ENCODE results near the gene GGT6. TPM values are rescaled to one million over a fixed set of nuclear protein-coding genes. Genes with fewer than 3 reads are reported as not detected.

Gene GGT6
- total RNA-seq, 4 donors from 2014 or later, result 0.21 to 4.4 (median 0.29) TPM; not detected in 1

DNA sequence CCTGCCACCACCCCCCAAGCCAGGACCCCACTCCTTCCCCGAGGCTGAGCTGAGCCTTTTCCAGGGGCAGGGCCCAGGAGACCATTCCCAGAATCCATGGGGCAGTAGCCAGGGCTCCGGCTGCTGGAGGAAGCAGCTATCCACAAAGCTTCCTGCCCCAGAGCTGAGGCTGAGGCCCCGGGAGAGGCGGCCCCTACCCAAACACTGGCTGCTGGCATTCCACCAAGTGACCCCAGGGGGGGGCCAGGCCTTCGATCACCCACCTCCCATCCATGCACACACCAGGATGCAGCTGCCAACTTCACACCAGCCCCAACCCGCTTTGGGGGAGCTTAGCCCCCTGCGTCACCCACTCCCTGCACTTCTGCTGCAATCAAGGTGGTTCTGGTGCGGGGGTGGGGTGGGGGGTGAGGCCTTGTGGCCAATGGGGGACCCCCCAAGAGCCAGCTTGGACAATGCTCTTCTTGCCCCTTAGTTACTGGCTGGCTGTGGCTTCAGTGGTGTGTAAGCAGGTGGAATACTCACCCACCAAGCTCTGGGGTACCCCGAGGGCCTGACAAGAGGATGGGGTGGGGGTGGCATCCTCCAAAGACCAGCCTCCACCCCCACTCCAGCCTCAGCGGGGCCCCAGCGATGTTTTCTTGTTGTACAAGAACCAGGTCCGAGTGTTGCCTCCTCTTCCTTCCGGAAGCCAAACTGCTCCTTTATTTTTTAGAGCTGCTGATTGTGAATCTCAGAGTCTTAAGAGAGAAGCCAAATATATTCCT lies 22.0 kb downstream of the GGT6 start:
- no peak for DNase-seq
- no peaks in the 10 kb centered on the region for H3K9me3 ChIP-seq
- TF ChIP-seq POLR2A (IDR thresholded peaks at IDR 0.05), result no peak
- TF ChIP-seq, protein P1, sequence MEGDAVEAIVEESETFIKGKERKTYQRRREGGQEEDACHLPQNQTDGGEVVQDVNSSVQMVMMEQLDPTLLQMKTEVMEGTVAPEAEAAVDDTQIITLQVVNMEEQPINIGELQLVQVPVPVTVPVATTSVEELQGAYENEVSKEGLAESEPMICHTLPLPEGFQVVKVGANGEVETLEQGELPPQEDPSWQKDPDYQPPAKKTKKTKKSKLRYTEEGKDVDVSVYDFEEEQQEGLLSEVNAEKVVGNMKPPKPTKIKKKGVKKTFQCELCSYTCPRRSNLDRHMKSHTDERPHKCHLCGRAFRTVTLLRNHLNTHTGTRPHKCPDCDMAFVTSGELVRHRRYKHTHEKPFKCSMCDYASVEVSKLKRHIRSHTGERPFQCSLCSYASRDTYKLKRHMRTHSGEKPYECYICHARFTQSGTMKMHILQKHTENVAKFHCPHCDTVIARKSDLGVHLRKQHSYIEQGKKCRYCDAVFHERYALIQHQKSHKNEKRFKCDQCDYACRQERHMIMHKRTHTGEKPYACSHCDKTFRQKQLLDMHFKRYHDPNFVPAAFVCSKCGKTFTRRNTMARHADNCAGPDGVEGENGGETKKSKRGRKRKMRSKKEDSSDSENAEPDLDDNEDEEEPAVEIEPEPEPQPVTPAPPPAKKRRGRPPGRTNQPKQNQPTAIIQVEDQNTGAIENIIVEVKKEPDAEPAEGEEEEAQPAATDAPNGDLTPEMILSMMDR (IDR thresholded peaks at IDR 0.05), result no peak
- peaks cover 0 to 13% of the 10 kb centered on the region in 2 donors for H3K4me1 ChIP-seq
- peak overlapping the region; percentile 39 to 52 for H3K27ac ChIP-seq
- intact Hi-C loops (cut with DNase I; ENCODE audit: low total_unique reads), result no loop called here
- no peaks in the 10 kb centered on the region for H3K36me3 ChIP-seq
- no peak overlapping the region for H3K4me3 ChIP-seq
- no peaks in the 10 kb centered on the region for H3K27me3 ChIP-seq

DNA sequence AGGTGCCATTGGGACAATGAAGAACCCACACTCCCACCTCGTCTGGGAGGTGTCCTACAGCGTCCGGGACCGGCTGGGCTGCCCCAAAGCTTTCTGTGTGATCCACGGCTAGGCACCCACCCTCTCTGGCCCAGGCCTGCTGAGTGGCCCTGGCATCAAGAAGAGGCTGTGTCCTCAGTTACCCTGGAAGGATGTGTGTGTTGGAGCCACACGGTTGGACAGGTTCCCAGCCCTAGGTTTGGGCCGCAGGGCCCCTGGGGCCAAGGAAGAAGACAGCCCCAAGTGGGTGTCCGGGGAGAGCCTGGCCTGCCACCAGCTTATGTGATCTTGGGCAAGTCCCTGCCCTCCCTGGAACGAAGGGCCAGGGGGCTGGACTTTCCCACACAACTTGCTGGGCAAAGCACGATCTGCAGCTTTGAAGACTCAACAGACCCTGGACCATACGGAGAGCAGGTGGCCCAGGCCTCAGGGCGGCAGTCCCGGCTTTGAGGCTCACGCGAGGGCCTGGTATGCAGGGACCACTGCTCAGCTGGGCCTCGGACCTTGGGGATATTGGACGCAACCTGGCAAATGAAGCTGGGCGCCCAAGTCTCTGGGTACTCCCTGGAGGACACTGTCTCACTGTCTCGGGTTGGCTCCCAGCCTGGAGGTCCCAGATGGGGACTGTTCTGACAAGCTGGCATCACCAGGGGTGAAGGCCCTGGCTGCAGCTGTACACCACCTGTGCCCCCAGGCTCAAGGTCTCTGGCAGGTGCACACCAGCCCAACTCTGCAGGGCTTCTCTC lies 22.7 kb downstream of the GGT6 start:
- Histone ChIP-seq H3K4me3 (no peak overlapping the region), H3K27ac (peak overlapping the region; percentile 39 to 52), H3K9me3 (no peaks in the 10 kb centered on the region), H3K4me1 (peaks cover 0 to 13% of the 10 kb centered on the region in 2 donors), H3K27me3 (no peaks in the 10 kb centered on the region), H3K36me3 (no peaks in the 10 kb centered on the region)
- TF ChIP-seq POLR2A (IDR thresholded peaks at IDR 0.05), result no peak
- TF ChIP-seq, protein P1 (IDR thresholded peaks at IDR 0.05), result no peak
- intact Hi-C loops (cut with DNase I; ENCODE audit: low total_unique reads), result no loop called here
- DNase-seq, result no peak

DNA sequence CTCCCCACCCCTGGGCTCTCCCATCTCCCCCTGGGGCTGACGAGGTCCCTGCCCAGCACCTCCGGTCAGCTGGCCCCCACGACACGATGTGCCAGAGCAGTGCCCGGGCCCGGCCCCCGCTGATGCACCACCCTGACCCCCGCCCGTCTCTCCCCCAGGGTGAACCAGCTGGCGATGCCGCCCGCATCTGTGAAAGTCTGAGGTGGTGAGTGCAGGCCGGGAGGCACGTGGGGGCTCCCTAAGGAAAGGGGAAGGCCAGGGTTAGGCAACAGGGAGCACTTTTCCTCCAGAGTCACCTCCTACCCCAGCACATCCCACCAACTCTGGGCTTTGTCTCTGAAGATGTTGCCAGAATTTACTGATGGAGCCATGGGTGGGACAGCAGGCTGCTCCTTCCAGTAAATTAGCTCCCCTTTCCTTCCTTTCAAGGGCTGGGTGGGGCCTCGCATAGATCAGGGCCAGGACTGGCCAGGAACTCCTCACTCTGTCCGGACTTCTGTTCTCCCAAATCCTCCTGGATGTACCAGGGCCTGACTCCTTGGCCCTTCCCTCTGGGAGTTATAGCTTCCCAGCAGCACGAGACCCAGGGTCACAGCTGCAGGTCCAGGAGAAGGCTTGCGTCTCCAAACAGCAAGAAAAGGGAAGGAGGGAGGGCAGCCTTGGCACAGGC lies 23.5 kb downstream of the GGT6 start:
- intact Hi-C loops (cut with DNase I; ENCODE audit: low total_unique reads), result no loop called here
- peak; percentile 52 to 61 for DNase-seq

DNA sequence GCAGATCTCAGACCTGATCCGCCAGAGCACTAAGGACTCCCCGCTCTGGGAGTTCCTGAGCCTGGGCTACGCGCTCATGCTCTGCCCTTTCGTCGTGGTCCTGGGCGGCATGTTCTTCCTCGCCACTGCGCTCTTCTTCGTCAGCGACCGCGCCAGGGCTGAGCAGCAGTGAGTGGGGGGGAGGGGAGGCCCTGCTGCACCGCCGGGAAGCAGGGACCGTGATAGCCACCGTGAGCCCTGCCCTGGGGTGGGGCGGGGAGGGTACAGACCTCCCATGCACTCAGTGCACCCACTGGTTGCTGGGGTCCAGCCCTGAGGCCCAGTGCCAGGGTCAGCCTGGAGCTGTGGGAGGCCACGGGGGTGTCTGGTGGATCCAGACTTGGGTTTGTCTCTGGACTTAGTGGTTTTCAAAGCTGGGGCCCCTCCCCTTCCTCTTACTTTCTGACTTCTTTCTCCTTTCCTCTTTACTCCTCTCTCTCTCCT lies 24.1 kb downstream of the GGT6 start:
- Histone ChIP-seq H3K4me3 (peak overlapping the region in 1 of 2 donors; percentile 16), H3K9me3 (no peaks in the 10 kb centered on the region), H3K27ac (peak overlapping the region; percentile 39 to 52), H3K4me1 (peaks cover 0 to 13% of the 10 kb centered on the region in 2 donors), H3K36me3 (no peaks in the 10 kb centered on the region), H3K27me3 (no peaks in the 10 kb centered on the region)
- peak in 1 of 2 donors; percentile 39 for DNase-seq
- TF ChIP-seq POLR2A (IDR thresholded peaks at IDR 0.05), result no peak
- TF ChIP-seq, protein P1 (IDR thresholded peaks at IDR 0.05), result no peak
- intact Hi-C loops (cut with DNase I; ENCODE audit: low total_unique reads), result no loop called here

More for the DNA sequence above, 23.5 kb downstream of the GGT6 start:
- Histone ChIP-seq H3K4me1 (peaks cover 0 to 13% of the 10 kb centered on the region in 2 donors), H3K36me3 (no peaks in the 10 kb centered on the region), H3K4me3 (no peak overlapping the region), H3K9me3 (no peaks in the 10 kb centered on the region), H3K27me3 (no peaks in the 10 kb centered on the region), H3K27ac (peak overlapping the region; percentile 39 to 52)
- no peak for TF ChIP-seq POLR2A (IDR thresholded peaks at IDR 0.05)
- TF ChIP-seq, protein P1 (IDR thresholded peaks at IDR 0.05), result no peak
